HepG2 (cell line): ENCODE results near the gene MICA. TPM values are rescaled to one million over a fixed set of nuclear protein-coding genes. Genes with fewer than 3 reads are reported as not detected.

Source experiments
- ATAC-seq: fragments of 200-7000 bp; cut with Tn5 transposase; 3 replicates; pipeline ENCODE4 v1.9.1; 2020; ENCODE audit warnings: mild to moderate bottlenecking, moderate library complexity
- BruUV-seq: library from RNA; stranded (reverse); fragments of 400-500 nt; replicated peaks from 2 replicates; lab custom pipeline; 2021; lab: Mats Ljungman, UMichigan
- CTCF ChIA-PET: fragments of 300-600 bp; formaldehyde crosslinking; extraction: SDS; loops from one replicate; lab custom pipeline; 2021; ENCODE audit warnings: low total read pairs, inconsistent platforms, low intra/inter-chr PET ratio; lab: Yijun Ruan, JAX
- POLR2A ChIA-PET: fragments of 350-600 bp; sonication (Branson Sonifier 250); formaldehyde crosslinking; loops from one replicate; lab custom pipeline; 2020; ENCODE audit warnings: antibody characterized with exemption, inconsistent platforms; lab: Yijun Ruan, JAX
- DNase-seq: peaks from one replicate; pipeline ENCODE4 v3.0.0-alpha.2; 2015; ENCODE audit warnings: low spot score
- FAIRE-seq: peaks from 3 replicates; lab custom pipeline; 2011; peaks lifted over from hg19 to GRCh38; lab: Jason Lieb, UNC
- H2AFZ ChIP-seq: one replicate; pipeline ENCODE4 v1.6.1; 2011; ENCODE audit warnings: low read length, inconsistent platforms
- H3K27ac ChIP-seq: fragments of 300-600 bp; 3 replicates; pipeline ENCODE4 v1.8.0; 2011; ENCODE audit warnings: mixed run types, mild to moderate bottlenecking, mixed read lengths, low read length, inconsistent platforms; ENCODE audit not compliant: insufficient read depth; ENCODE audit errors: extremely low read length
- H3K27me3 ChIP-seq, 2 experiments: fragments of 200-600 bp in 1 of 2; 2 replicates in 1 of 2; 3 replicates in 1 of 2; pipeline versions ENCODE4 v1.6.0 to v1.8.0; 2011; ENCODE audit warnings: low read length in 2 of 2, mild to moderate bottlenecking in 2 of 2, moderate library complexity in 2 of 2, inconsistent platforms in 1 of 2; ENCODE audit not compliant: insufficient read depth in 2 of 2, control insufficient read depth in 1 of 2
- H3K36me3 ChIP-seq, 2 experiments: fragments of 200-600 bp in 1 of 2; replicated peaks in 1 of 2; 2 replicates in 1 of 2; 3 replicates in 1 of 2; pipeline versions ENCODE4 v1.5.1 to v1.8.0; 2011; ENCODE audit warnings: low read length in 2 of 2, inconsistent platforms in 1 of 2; ENCODE audit not compliant: insufficient read depth in 2 of 2, control insufficient read depth in 1 of 2
- H3K4me1 ChIP-seq: 2 replicates; pipeline ENCODE4 v1.5.1; 2012; ENCODE audit warnings: low read length, inconsistent platforms; ENCODE audit not compliant: insufficient read depth
- H3K4me2 ChIP-seq: 2 replicates; pipeline ENCODE4 v1.6.0; 2011; ENCODE audit warnings: low read depth, low read length, inconsistent platforms
- H3K4me3 ChIP-seq, 3 experiments: fragments of 200-600 bp in 1 of 3; sonication (generic), shearing (Covaris generic) in 1 of 3; replicated peaks in 1 of 3; 2 replicates each; pipeline ENCODE4 v1.5.1; 2011 to 2016; ENCODE audit warnings: low read length in 3 of 3, inconsistent platforms in 2 of 3, low read depth in 2 of 3, mild to moderate bottlenecking in 2 of 3, control low read depth in 1 of 3, mixed read lengths in 1 of 3; ENCODE audit not compliant: insufficient read depth in 1 of 3
- H3K79me2 ChIP-seq: one replicate; pipeline ENCODE4 v1.6.1; 2011; ENCODE audit warnings: low read length, inconsistent platforms; ENCODE audit not compliant: insufficient read depth
- H3K9ac ChIP-seq: 2 replicates; pipeline ENCODE4 v1.6.0; 2011; ENCODE audit warnings: mild to moderate bottlenecking, low read depth, low read length, inconsistent platforms; ENCODE audit not compliant: insufficient read depth
- H3K9me3 ChIP-seq: 2 replicates; pipeline ENCODE4 v1.5.1; 2012; ENCODE audit warnings: mild to moderate bottlenecking, low read length
- H4K20me1 ChIP-seq: 2 replicates; pipeline ENCODE4 v1.6.0; 2011; ENCODE audit warnings: inconsistent platforms, mild to moderate bottlenecking, low read length, moderate library complexity; ENCODE audit not compliant: insufficient read depth
- ARNTL ChIP-seq: sonication (generic); formaldehyde crosslinking; IDR thresholded peaks from 2 replicates; pipeline ENCODE4 v1.4.0; 2020; ENCODE audit warnings: mild to moderate bottlenecking, missing genetic modification reagents
- EHMT2 ChIP-seq: fragments of 200-600 bp; sonication (generic); IDR thresholded peaks from 2 replicates; pipeline ENCODE4 v1.7.0; 2017; ENCODE audit warnings: antibody characterized with exemption, low read depth, low read length, borderline replicate concordance
- GABPA ChIP-seq, 2 experiments: IDR thresholded peaks; 2 replicates each; pipeline ENCODE4 v1.6.1; 2011 to 2016; ENCODE audit warnings: low read depth in 2 of 2, low read length in 1 of 2, missing biosample characterization in 1 of 2, missing genetic modification characterization in 1 of 2
- GZF1 ChIP-seq: sonication (generic); formaldehyde crosslinking; IDR thresholded peaks from 2 replicates; pipeline ENCODE4 v1.5.1; 2020; ENCODE audit warnings: mild to moderate bottlenecking, missing genetic modification reagents
- IKZF4 ChIP-seq: sonication (generic); formaldehyde crosslinking; IDR thresholded peaks from 2 replicates; pipeline ENCODE4 v1.5.1; 2020; ENCODE audit warnings: borderline replicate concordance, mild to moderate bottlenecking, low read depth, missing genetic modification reagents; ENCODE audit errors: not compliant biosample characterization
- MTF1 ChIP-seq: sonication (generic); formaldehyde crosslinking; IDR thresholded peaks from 2 replicates; pipeline ENCODE4 v1.5.0; 2020; ENCODE audit warnings: missing genetic modification reagents
- NFATC3 ChIP-seq: sonication (generic); formaldehyde crosslinking; IDR thresholded peaks from 2 replicates; pipeline ENCODE4 v1.5.1; 2020; ENCODE audit warnings: mild to moderate bottlenecking, missing genetic modification reagents
- NFYB ChIP-seq: sonication (generic); formaldehyde crosslinking; IDR thresholded peaks from 2 replicates; pipeline ENCODE4 v1.4.0; 2020; ENCODE audit warnings: missing genetic modification reagents
- NR2F1 ChIP-seq, 2 experiments: fragments of 450-650 bp in 1 of 2; formaldehyde crosslinking in 1 of 2; IDR thresholded peaks; 2 replicates each; pipeline versions ENCODE4 v1.5.0 to v1.6.1; 2016 to 2020; ENCODE audit warnings: mild to moderate bottlenecking in 1 of 2, missing compliant biosample characterization in 1 of 2, missing genetic modification reagents in 1 of 2, moderate library complexity in 1 of 2
- NR2F6 ChIP-seq, 2 experiments: IDR thresholded peaks; 2 replicates each; pipeline ENCODE4 v1.6.1; 2016; ENCODE audit warnings: antibody characterized with exemption in 1 of 2, mild to moderate bottlenecking in 1 of 2
- PHF8 ChIP-seq: sonication (generic); formaldehyde crosslinking; IDR thresholded peaks from 2 replicates; pipeline ENCODE4 v1.5.0; 2020; ENCODE audit warnings: missing genetic modification reagents
- SETDB1 ChIP-seq: sonication (generic); formaldehyde crosslinking; IDR thresholded peaks from 2 replicates; pipeline ENCODE4 v1.5.1; 2020; ENCODE audit warnings: missing genetic modification reagents, mild to moderate bottlenecking, borderline replicate concordance
- TBP ChIP-seq: sonication (generic); formaldehyde crosslinking; IDR thresholded peaks from 2 replicates; pipeline ENCODE4 v1.5.0; 2020; ENCODE audit warnings: missing genetic modification reagents
- TBX2 ChIP-seq: sonication (generic); formaldehyde crosslinking; IDR thresholded peaks from 2 replicates; pipeline ENCODE4 v1.5.0; 2020; ENCODE audit warnings: missing genetic modification reagents, mild to moderate bottlenecking, borderline replicate concordance
- TOE1 ChIP-seq: sonication (generic); formaldehyde crosslinking; IDR thresholded peaks from 2 replicates; pipeline ENCODE4 v1.4.0; 2020; ENCODE audit warnings: mild to moderate bottlenecking, missing genetic modification reagents
- U2AF1 ChIP-seq: fragments of 200-400 bp; formaldehyde crosslinking; optimal IDR thresholded peaks from 2 replicates; pipeline ENCODE3; 2017; ENCODE audit warnings: mild to moderate bottlenecking, low read depth, low read length
- ZMYM2 ChIP-seq: sonication (generic); formaldehyde crosslinking; IDR thresholded peaks from 2 replicates; pipeline ENCODE4 v1.8.0; 2022; ENCODE audit warnings: mild to moderate bottlenecking, missing genetic modification reagents
- ZNF160 ChIP-seq: sonication (generic); formaldehyde crosslinking; IDR thresholded peaks from 2 replicates; pipeline ENCODE4 v1.8.0; 2022; ENCODE audit warnings: mild to moderate bottlenecking, inconsistent platforms, missing genetic modification reagents
- ZNF33A ChIP-seq: sonication (generic); formaldehyde crosslinking; IDR thresholded peaks from 2 replicates; pipeline ENCODE4 v1.5.1; 2020; ENCODE audit warnings: missing genetic modification reagents, mild to moderate bottlenecking, moderate library complexity, borderline replicate concordance
- ZNF543 ChIP-seq: sonication (generic); formaldehyde crosslinking; IDR thresholded peaks from 2 replicates; pipeline ENCODE4 v1.4.0; 2020; ENCODE audit warnings: mild to moderate bottlenecking, missing genetic modification reagents
- WGBS: methylation state at CpG from one replicate; pipeline ENCODE4 v1.1.6; 2017; ENCODE audit warnings: low lambda C conversion rate; 5-methylcytosine and 5-hydroxymethylcytosine counted together
- in situ Hi-C: cut with HindIII; loops from 2 replicates; pipeline ENCODE4 v1.10.0; 2017; ENCODE audit warnings: low pct_unique_long_range_greater_than_20kb; ENCODE audit not compliant: extremely low pct_ligation_motif_present
- intact Hi-C: fragments of 100-400 bp; cut with micrococcal nuclease; formaldehyde crosslinking; loops from one replicate; pipeline ENCODE4 v1.10.0; 2022; ENCODE audit not compliant: unreplicated experiment
- polyA plus RNA-seq, 8 experiments: library from polyadenylated mRNA; depleted of rRNA in 3 of 8; stranded (reverse) in 7 of 8; unstranded in 1 of 8; fragments of >200 nt; fragmentation: Illumina TruSeq in 4 of 8; extraction: Trizol in 4 of 8; gene quantifications; 2 replicates each; pipeline versions ENCODE4 v1.2.1 to v1.2.3, GENCODE V29; 2011 to 2016; ENCODE audit warnings: low read depth in 4 of 8, missing spikeins in 1 of 8, mixed read lengths in 1 of 8; ENCODE audit not compliant: insufficient read depth in 1 of 8
- total RNA-seq, 5 experiments: library from RNA; depleted of rRNA; stranded (reverse); fragments of >200 nt; fragmentation: Illumina TruSeq; extraction: Trizol; gene quantifications; 2 replicates each; pipeline ENCODE4 v1.2.3, GENCODE V29; 2016; ENCODE audit warnings: low read depth in 1 of 5
- TF ChIP-seq, protein P1 (sequence below): sonication (generic); formaldehyde crosslinking; IDR thresholded peaks from 2 replicates; pipeline ENCODE4 v1.8.0; 2022; ENCODE audit warnings: missing genetic modification reagents, mild to moderate bottlenecking, inconsistent platforms, borderline replicate concordance
- TF ChIP-seq, protein P2 (sequence below): sonication (generic); formaldehyde crosslinking; IDR thresholded peaks from 2 replicates; pipeline ENCODE4 v1.5.0; 2020; ENCODE audit warnings: missing genetic modification reagents, mild to moderate bottlenecking, borderline replicate concordance
- TF ChIP-seq, protein P3 (sequence below): sonication (generic); formaldehyde crosslinking; IDR thresholded peaks from 2 replicates; pipeline ENCODE4 v1.4.0; 2020; ENCODE audit warnings: missing genetic modification reagents, mild to moderate bottlenecking, borderline replicate concordance

MICA gene
- total and polyA plus RNA-seq, 2 of the 13 experiments (the other 11 are each of a cell fraction or from before 2014, with no cell fraction given) = 21.6 to 38.1 TPM

DNA sequence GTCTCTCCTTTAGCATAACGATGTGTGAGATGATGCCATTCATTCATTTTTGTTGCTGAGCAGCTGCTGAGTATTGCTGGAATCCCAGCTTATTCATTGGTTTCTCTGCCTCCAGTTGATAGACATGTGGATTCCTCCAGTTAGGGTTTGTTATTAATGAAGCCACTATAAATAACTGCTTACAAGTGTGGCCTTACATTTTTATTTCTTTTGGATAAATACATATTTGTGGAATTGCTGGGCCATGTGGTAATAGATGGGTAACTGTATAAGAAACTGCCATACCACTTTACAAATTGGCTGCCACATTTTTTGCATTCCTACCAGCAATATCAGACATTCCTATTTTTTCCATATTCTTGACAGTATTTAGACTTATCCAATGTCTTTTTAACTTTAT, 43.8 kb upstream of the MICA start (continued):
- TF ChIP-seq, protein P1, sequence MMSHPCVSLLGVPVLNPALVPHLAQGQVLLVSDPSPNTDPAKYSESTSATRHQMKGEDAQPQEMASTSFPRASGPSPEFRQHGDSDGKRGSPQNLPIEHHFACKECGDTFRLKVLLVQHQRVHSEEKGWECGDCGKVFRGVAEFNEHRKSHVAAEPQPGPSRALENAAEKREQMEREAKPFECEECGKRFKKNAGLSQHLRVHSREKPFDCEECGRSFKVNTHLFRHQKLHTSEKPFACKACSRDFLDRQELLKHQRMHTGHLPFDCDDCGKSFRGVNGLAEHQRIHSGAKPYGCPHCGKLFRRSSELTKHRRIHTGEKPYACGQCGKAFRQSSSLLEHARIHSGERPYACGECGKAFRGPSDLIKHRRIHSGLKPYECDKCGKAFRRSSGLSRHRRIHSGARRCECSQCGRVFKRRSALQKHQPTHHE (CRISPR knock-in tag) = no peak
- TF ChIP-seq SETDB1 (CRISPR knock-in tag) (no peak), PHF8 (CRISPR knock-in tag) (no peak), MTF1 (no peak)

DNA sequence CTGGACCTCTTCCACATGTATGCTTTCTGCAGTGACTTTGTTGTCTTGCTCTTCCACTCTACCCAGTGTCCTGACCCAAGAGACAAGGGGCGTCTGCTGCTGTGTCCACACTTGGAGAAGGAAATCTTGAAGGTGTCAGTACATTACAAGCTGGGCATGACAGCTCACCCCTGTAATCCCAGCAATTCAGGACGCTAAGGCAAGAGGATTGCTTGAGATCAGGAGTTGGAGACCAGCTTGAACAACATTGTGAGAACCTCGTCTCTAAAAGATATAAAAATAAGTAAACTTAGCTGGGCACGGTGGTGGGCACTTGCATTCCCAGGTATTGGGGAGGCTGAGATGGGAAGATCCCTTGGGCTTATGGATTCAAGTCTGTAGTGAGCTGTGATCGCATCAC, 40.6 kb upstream of the MICA start:
- Histone ChIP-seq H3K4me1 (0 out of 2 replicates have a peak, but pooled peaks cover 9% of the 10 kb centered on the region), H3K9ac (no peak overlapping the region), H3K79me2 (no peaks in the 10 kb centered on the region), H3K27ac (no peak overlapping the region), H3K9me3 (no peaks in the 10 kb centered on the region), H4K20me1 (no peaks in the 10 kb centered on the region), H3K4me2 (no peak overlapping the region), H2AFZ (no peak overlapping the region), H3K4me3 (no peak overlapping the region), H3K27me3 (peaks cover 2 to 39% of the 10 kb centered on the region in 2 experiments; a peak in 4 of 5 replicates), H3K36me3 (no peaks in the 10 kb centered on the region)
- intact Hi-C loops = no loop called here
- FAIRE-seq (no peak), ATAC-seq (no peak), DNase-seq (no peak)
- CTCF ChIA-PET = interaction anchor here (1.2 kb wide), 1 partner anchor 165 kb away, joined by 3 read pairs; no protein-coding TSS in a partner anchor
- TF ChIP-seq NR2F6 (IDR thresholded peaks at IDR 0.05) (no peak), NR2F6 (CRISPR knock-in tag; IDR thresholded peaks at IDR 0.05) (no peak), TBP (CRISPR knock-in tag) (no peak), GABPA (IDR thresholded peaks at IDR 0.05; ENCODE audit: low read depth, low read length) (no peak), GABPA (CRISPR knock-in tag; IDR thresholded peaks at IDR 0.05; ENCODE audit: low read depth) (no peak), ARNTL (CRISPR knock-in tag) (no peak), ZMYM2 (CRISPR knock-in tag) (no peak), IKZF4 (CRISPR knock-in tag) (no peak), ZNF33A (CRISPR knock-in tag) (no peak), ZNF543 (CRISPR knock-in tag) (no peak), NFATC3 (CRISPR knock-in tag) (no peak), TOE1 (CRISPR knock-in tag) (no peak), NFYB (CRISPR knock-in tag) (no peak), NR2F1 (CRISPR knock-in tag; IDR thresholded peaks at IDR 0.05) (no peak), U2AF1 (no peak), TBX2 (CRISPR knock-in tag) (no peak), GZF1 (no peak), ZNF160 (CRISPR knock-in tag) (no peak), EHMT2 (no peak)
- TF ChIP-seq, protein P2, sequence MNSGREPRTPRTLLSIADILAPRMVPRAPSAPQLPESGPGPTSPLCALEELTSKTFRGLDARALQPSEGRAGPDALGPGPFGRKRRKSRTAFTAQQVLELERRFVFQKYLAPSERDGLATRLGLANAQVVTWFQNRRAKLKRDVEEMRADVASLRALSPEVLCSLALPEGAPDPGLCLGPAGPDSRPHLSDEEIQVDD (CRISPR knock-in tag) = no peak
- TF ChIP-seq, protein P3, sequence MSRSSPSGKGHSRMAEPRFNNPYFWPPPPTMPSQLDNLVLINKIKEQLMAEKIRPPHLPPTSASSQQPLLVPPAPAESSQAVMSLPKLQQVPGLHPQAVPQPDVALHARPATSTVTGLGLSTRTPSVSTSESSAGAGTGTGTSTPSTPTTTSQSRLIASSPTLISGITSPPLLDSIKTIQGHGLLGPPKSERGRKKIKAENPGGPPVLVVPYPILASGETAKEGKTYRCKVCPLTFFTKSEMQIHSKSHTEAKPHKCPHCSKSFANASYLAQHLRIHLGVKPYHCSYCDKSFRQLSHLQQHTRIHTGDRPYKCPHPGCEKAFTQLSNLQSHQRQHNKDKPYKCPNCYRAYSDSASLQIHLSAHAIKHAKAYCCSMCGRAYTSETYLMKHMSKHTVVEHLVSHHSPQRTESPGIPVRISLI = no peak
- WGBS = 6% methylated on average over 5 of the region's 5 CpGs
- no TSS peak for BruUV-seq
- POLR2A ChIA-PET = no interaction called here
- in situ Hi-C loops = loop anchor here (25.0 kb wide), 1 partner anchor 1475 kb away; no protein-coding TSS in a partner anchor
